ENCODE measurements around the gene PCDHGB1.

DNA sequence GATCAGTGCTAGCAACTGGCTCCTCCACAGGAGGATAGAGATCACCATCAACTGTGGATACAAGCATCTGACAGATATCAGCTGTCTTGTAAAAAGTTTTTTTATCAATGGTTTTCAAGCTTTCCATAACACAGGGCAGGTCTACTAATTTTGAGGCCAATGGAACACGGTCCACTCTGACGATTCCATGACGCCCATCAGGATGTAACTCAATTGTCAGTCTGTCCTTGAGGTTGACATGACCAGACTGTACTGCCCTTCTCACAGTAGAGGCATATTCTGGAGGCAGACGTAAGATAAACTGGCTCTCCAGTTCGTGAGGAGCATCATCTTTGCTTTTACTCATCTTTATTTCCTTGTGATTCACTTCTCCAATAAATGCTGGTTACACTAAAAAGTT is 30.2 kb upstream of the PCDHGB1 start:
- TF ChIP-seq, protein P1, sequence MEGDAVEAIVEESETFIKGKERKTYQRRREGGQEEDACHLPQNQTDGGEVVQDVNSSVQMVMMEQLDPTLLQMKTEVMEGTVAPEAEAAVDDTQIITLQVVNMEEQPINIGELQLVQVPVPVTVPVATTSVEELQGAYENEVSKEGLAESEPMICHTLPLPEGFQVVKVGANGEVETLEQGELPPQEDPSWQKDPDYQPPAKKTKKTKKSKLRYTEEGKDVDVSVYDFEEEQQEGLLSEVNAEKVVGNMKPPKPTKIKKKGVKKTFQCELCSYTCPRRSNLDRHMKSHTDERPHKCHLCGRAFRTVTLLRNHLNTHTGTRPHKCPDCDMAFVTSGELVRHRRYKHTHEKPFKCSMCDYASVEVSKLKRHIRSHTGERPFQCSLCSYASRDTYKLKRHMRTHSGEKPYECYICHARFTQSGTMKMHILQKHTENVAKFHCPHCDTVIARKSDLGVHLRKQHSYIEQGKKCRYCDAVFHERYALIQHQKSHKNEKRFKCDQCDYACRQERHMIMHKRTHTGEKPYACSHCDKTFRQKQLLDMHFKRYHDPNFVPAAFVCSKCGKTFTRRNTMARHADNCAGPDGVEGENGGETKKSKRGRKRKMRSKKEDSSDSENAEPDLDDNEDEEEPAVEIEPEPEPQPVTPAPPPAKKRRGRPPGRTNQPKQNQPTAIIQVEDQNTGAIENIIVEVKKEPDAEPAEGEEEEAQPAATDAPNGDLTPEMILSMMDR (IDR thresholded peaks at IDR 0.05): no peak
- no peak for TF ChIP-seq POLR2A (IDR thresholded peaks at IDR 0.05)

All from thyroid gland (tissue), 4 donors.